Keratinocyte (primary cell): ENCODE results near the gene LRRC9. TPM values are rescaled to one million over a fixed set of nuclear protein-coding genes. Genes with fewer than 3 reads are reported as not detected.

ENCODE experiments used
- DNase-seq: peaks from one replicate; pipeline ENCODE4 v3.0.0-alpha.2; 2011; ENCODE audit warnings: low read depth, missing footprints, low spot score
- FAIRE-seq: peaks from 2 replicates; lab custom pipeline; 2011; peaks lifted over from hg19 to GRCh38; lab: Jason Lieb, UNC
- H2AFZ ChIP-seq: 2 replicates; pipeline ENCODE4 v1.6.0; 2012; ENCODE audit warnings: low read length, control low read depth, inconsistent platforms; ENCODE audit not compliant: control insufficient read depth
- H3K27ac ChIP-seq: 2 replicates; pipeline ENCODE4 v1.5.1; 2011; ENCODE audit warnings: low read length; ENCODE audit not compliant: control insufficient read depth, insufficient read depth
- H3K27me3 ChIP-seq: 3 replicates; pipeline ENCODE4 v1.6.0; 2011; ENCODE audit warnings: low read length; ENCODE audit not compliant: control insufficient read depth, insufficient read depth; ENCODE audit errors: extremely low read depth
- H3K36me3 ChIP-seq, 2 experiments: 2 replicates in 1 of 2; 3 replicates in 1 of 2; pipeline ENCODE4 v1.5.1; 2011; ENCODE audit warnings: low read length in 2 of 2, mild to moderate bottlenecking in 1 of 2; ENCODE audit not compliant: control insufficient read depth in 2 of 2, insufficient read depth in 2 of 2; ENCODE audit errors: extremely low read depth in 1 of 2
- H3K4me1 ChIP-seq: 3 replicates; pipeline ENCODE4 v1.5.1; 2011; ENCODE audit warnings: low read length; ENCODE audit not compliant: control insufficient read depth, insufficient read depth; ENCODE audit errors: extremely low read depth
- H3K4me2 ChIP-seq: 3 replicates; pipeline ENCODE4 v1.6.0; 2011; ENCODE audit warnings: low read depth, low read length; ENCODE audit not compliant: control insufficient read depth, insufficient read depth; ENCODE audit errors: extremely low read depth
- H3K4me3 ChIP-seq, 3 experiments: fragments of 200-600 bp in 1 of 3; sonication (generic) in 1 of 3; 2 replicates in 2 of 3; 3 replicates in 1 of 3; pipeline ENCODE4 v1.5.1; 2011 to 2016; ENCODE audit warnings: low read length in 3 of 3, mild to moderate bottlenecking in 3 of 3, control low read depth in 2 of 3, inconsistent platforms in 1 of 3, low read depth in 1 of 3, mixed read lengths in 1 of 3, mixed run types in 1 of 3, moderate library complexity in 1 of 3; ENCODE audit not compliant: control insufficient read depth in 2 of 3, insufficient read depth in 2 of 3; ENCODE audit errors: extremely low read depth in 1 of 3
- H3K79me2 ChIP-seq: 2 replicates; pipeline ENCODE4 v1.6.0; 2012; ENCODE audit warnings: low read length; ENCODE audit not compliant: control insufficient read depth, insufficient read depth
- H3K9ac ChIP-seq: 3 replicates; pipeline ENCODE4 v1.6.0; 2011; ENCODE audit warnings: low read length; ENCODE audit not compliant: control insufficient read depth, insufficient read depth; ENCODE audit errors: extremely low read depth
- H3K9me1 ChIP-seq: 3 replicates; pipeline ENCODE4 v1.6.0; 2011; ENCODE audit warnings: low read length; ENCODE audit not compliant: control insufficient read depth, insufficient read depth; ENCODE audit errors: extremely low read depth
- H3K9me3 ChIP-seq: 2 replicates; pipeline ENCODE4 v1.5.1; 2012; ENCODE audit warnings: low read depth, low read length; ENCODE audit not compliant: control insufficient read depth
- H4K20me1 ChIP-seq: 3 replicates; pipeline ENCODE4 v1.6.0; 2011; ENCODE audit warnings: low read length; ENCODE audit not compliant: control insufficient read depth, insufficient read depth; ENCODE audit errors: extremely low read depth
- EZH2 ChIP-seq: IDR thresholded peaks from one replicate; pipeline ENCODE4 v1.6.1; 2012; ENCODE audit warnings: inconsistent platforms, mild to moderate bottlenecking, low read length, moderate library complexity
- dilution Hi-C: fragments of 300-500 bp; cut with MboI; formaldehyde crosslinking; loops from one replicate; pipeline ENCODE4 v1.7.0; 2020; ENCODE audit warnings: low sequenced_read_pairs; ENCODE audit not compliant: extremely low pct_ligation_motif_present
- polyA plus RNA-seq, 5 experiments: library from polyadenylated mRNA; depleted of rRNA in 3 of 5; stranded (reverse) in 3 of 5; stranded (forward) in 1 of 5; unstranded in 1 of 5; fragments of >200 nt; gene quantifications; 1 replicate in 1 of 5; 2 replicates in 3 of 5; 3 replicates in 1 of 5; pipeline versions ENCODE4 v1.2.1 to v1.2.3, GENCODE V29; 2011 to 2012; ENCODE audit warnings: missing spikeins in 2 of 5, low read depth in 1 of 5, low replicate concordance in 1 of 5
- TF ChIP-seq, protein P1 (sequence below), 3 experiments: IDR thresholded peaks in 1 of 3; conservative IDR thresholded peaks in 1 of 3; optimal IDR thresholded peaks in 1 of 3; 2 replicates in 2 of 3; 3 replicates in 1 of 3; pipeline versions ENCODE3 to v1.5.1; 2011; ENCODE audit warnings: low read length in 3 of 3, mild to moderate bottlenecking in 3 of 3, moderate library complexity in 2 of 3, control low read depth in 1 of 3, inconsistent platforms in 1 of 3; ENCODE audit not compliant: insufficient read depth in 2 of 3; ENCODE audit errors: extremely low read depth in 1 of 3

LRRC9 gene
- polyA plus RNA-seq, 1 donor (not counting 4 experiments of a cell fraction or from before 2014, with no cell fraction given): not detected

DNA sequence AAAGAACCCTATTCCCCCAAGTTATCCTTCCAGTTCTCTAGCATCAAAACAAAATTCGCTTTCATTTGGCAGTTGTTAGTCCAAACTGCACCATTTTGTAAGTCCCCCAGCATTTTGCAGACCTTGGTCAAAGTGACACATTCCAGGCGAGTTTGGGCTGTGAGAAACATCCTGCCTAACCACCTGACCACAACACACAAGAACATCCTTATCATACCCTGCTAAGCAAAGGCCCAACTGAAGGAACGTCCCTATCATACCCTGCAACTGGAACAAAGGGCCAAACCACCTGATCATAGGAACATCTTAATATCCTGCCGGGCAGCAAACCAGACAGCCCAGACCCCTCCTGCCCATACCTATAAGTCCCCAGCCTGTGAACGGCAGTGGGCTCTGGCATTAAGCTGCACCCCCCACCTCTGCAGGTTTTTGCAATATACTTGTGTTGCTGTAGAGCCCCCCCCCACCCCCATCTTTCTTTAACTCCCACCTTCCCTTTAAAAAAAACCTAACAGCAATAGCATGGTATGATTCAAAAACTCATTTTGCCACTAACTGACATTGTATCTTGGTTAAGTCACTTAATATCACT is 174.5 kb downstream of the LRRC9 start:
- no peak for TF ChIP-seq EZH2
- TF ChIP-seq, protein P1, sequence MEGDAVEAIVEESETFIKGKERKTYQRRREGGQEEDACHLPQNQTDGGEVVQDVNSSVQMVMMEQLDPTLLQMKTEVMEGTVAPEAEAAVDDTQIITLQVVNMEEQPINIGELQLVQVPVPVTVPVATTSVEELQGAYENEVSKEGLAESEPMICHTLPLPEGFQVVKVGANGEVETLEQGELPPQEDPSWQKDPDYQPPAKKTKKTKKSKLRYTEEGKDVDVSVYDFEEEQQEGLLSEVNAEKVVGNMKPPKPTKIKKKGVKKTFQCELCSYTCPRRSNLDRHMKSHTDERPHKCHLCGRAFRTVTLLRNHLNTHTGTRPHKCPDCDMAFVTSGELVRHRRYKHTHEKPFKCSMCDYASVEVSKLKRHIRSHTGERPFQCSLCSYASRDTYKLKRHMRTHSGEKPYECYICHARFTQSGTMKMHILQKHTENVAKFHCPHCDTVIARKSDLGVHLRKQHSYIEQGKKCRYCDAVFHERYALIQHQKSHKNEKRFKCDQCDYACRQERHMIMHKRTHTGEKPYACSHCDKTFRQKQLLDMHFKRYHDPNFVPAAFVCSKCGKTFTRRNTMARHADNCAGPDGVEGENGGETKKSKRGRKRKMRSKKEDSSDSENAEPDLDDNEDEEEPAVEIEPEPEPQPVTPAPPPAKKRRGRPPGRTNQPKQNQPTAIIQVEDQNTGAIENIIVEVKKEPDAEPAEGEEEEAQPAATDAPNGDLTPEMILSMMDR (optimal IDR thresholded peaks at IDR 0.05 in 1 of 3, IDR thresholded peaks at IDR 0.05 in 1 of 3, conservative IDR thresholded peaks at IDR 0.05 in 1 of 3; ENCODE audit: extremely low read depth in 1 of 3, insufficient read depth in 2 of 3, low read length in 3 of 3): no peak
- dilution Hi-C loops: no loop called here
- peaks cover 3% of the 10 kb centered on the region for H3K9me1 ChIP-seq
- peaks cover 71% of the 10 kb centered on the region for H3K79me2 ChIP-seq
- no peak overlapping the region for H3K9ac ChIP-seq
- peak overlapping the region; percentile 92 for H3K4me2 ChIP-seq
- H3K27ac ChIP-seq: peak overlapping the region; percentile 40
- peaks cover 0 to 6% of the 10 kb centered on the region in 2 experiments for H3K36me3 ChIP-seq
- no peak for DNase-seq
- no peaks in the 10 kb centered on the region for H3K27me3 ChIP-seq
- H3K4me1 ChIP-seq: peaks cover 21% of the 10 kb centered on the region
- H3K9me3 ChIP-seq: no peaks in the 10 kb centered on the region
- peaks cover 6% of the 10 kb centered on the region for H4K20me1 ChIP-seq
- no peak overlapping the region for H2AFZ ChIP-seq
- FAIRE-seq: peak; percentile 77
- peak overlapping the region; percentile 68 to 99 (median 98) for H3K4me3 ChIP-seq

DNA sequence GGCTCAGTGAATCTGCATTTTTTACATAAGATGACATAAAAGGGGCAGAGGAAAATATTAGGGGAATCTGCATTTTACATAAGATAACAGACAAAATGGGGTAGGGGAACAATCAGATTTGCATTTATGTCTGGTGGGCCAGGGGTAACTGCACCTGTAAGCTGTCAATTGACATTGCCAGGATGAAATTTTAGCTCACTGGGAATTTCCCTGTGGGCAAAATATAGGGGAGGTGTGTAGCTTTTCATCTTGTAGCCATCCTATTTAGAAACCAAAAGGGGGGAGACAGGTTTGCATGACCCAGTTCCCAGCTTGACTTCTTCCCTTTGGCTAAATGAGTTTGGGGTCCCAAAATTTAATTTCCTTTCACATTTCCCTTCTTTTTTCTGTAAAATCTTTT is 175.3 kb downstream of the LRRC9 start:
- no peaks in the 10 kb centered on the region for H3K27me3 ChIP-seq
- no peaks in the 10 kb centered on the region for H3K9me3 ChIP-seq
- peaks cover 6% of the 10 kb centered on the region for H4K20me1 ChIP-seq
- peaks cover 0 to 6% of the 10 kb centered on the region in 2 experiments for H3K36me3 ChIP-seq
- FAIRE-seq: no peak
- H3K4me1 ChIP-seq: peaks cover 21% of the 10 kb centered on the region
- H3K79me2 ChIP-seq: peaks cover 79% of the 10 kb centered on the region
- no peak overlapping the region for H3K4me3 ChIP-seq
- no peak for DNase-seq
- H3K27ac ChIP-seq: no peak overlapping the region
- peaks cover 3% of the 10 kb centered on the region for H3K9me1 ChIP-seq
- no peak for TF ChIP-seq EZH2
- TF ChIP-seq, protein P1 (optimal IDR thresholded peaks at IDR 0.05 in 1 of 3, IDR thresholded peaks at IDR 0.05 in 1 of 3, conservative IDR thresholded peaks at IDR 0.05 in 1 of 3; ENCODE audit: extremely low read depth in 1 of 3, insufficient read depth in 2 of 3, low read length in 3 of 3): no peak
- H3K4me2 ChIP-seq: no peak overlapping the region
- no peak overlapping the region for H3K9ac ChIP-seq
- dilution Hi-C loops: no loop called here
- H2AFZ ChIP-seq: no peak overlapping the region
